GM21529 (cell line): ENCODE data around the gene SUPT3H.

Experiments used
- ATAC-seq: cut with Tn5 transposase; IDR thresholded peaks from one replicate; pipeline ENCODE4 v1.9.1; 2021; ENCODE audit not compliant: unreplicated experiment

SUPT3H gene

GRCh38 chr6:45377554-45378333, at the start of gene SUPT3H:
Gene SUPT3H, minus strand, starts transcription at chr6:45377934.
- ATAC-seq: peak; percentile 90

GRCh38 chr6:45426251-45426650, 48.5 kb upstream of the SUPT3H start:
- ATAC-seq: no peak

GRCh38 chr6:45424451-45424861, 46.7 kb upstream of the SUPT3H start:
- no peak for ATAC-seq

- no peak for ATAC-seq
These were observed 46.2 kb upstream of the SUPT3H start for GRCh38 chr6:45423824-45424450.

GRCh38 chr6:45423111-45423823, 45.5 kb upstream of the SUPT3H start:
- ATAC-seq: no peak

GRCh38 chr6:45422503-45423110, 44.9 kb upstream of the SUPT3H start:
- no peak for ATAC-seq

GRCh38 chr6:45421709-45422502, 44.2 kb upstream of the SUPT3H start:
- peak; percentile 37 for ATAC-seq

GRCh38 chr6:45420909-45421708, 43.4 kb upstream of the SUPT3H start:
- no peak for ATAC-seq

- ATAC-seq: no peak
These were observed 42.6 kb upstream of the SUPT3H start for GRCh38 chr6:45420083-45420908.

- no peak for ATAC-seq
These were observed 41.9 kb upstream of the SUPT3H start for GRCh38 chr6:45419571-45420082.

GRCh38 chr6:45417436-45417835, 39.7 kb upstream of the SUPT3H start:
- ATAC-seq: no peak

- ATAC-seq: no peak
These were observed 39.0 kb upstream of the SUPT3H start for GRCh38 chr6:45416700-45417099.

- ATAC-seq: no peak
These were observed 38.2 kb upstream of the SUPT3H start for GRCh38 chr6:45415788-45416518.

- no peak for ATAC-seq
These were observed 37.6 kb upstream of the SUPT3H start for GRCh38 chr6:45415315-45415714.

GRCh38 chr6:45411959-45412358, 34.2 kb upstream of the SUPT3H start:
- ATAC-seq: no peak

- ATAC-seq: no peak
These were observed 22.3 kb upstream of the SUPT3H start for GRCh38 chr6:45400021-45400420.

GRCh38 chr6:45398075-45398813, 20.5 kb upstream of the SUPT3H start:
- ATAC-seq: no peak
